GM18498 (cell line): Measurements from ENCODE around the gene NTN1.
"Not testable (repeated sequence)": the region's sequence is repeated elsewhere in the genome, so short reads cannot be mapped to it uniquely, and the experiment has no call there.

Experiments
- ATAC-seq: cut with Tn5 transposase; IDR thresholded peaks from one replicate; pipeline ENCODE4 v1.9.1; 2021; ENCODE audit warnings: mild to moderate bottlenecking, moderate library complexity; ENCODE audit not compliant: unreplicated experiment

The NTN1 gene

GRCh38 chr17:9151740-9152139, 130.4 kb downstream of the NTN1 start:
- not testable (repeated sequence) for ATAC-seq

- no peak for ATAC-seq
Measured at GRCh38 chr17:9158544-9159452, 137.5 kb downstream of the NTN1 start.

- no peak for ATAC-seq
Measured at GRCh38 chr17:9162275-9162985, 141.1 kb downstream of the NTN1 start.

GRCh38 chr17:9166788-9167187, 145.5 kb downstream of the NTN1 start:
- ATAC-seq = no peak

- ATAC-seq = no peak
Measured at GRCh38 chr17:9167379-9167778, 146.1 kb downstream of the NTN1 start.

GRCh38 chr17:9169116-9169515, 147.8 kb downstream of the NTN1 start:
- ATAC-seq = no peak

- ATAC-seq = no peak
Measured at GRCh38 chr17:9170336-9170735, 149.0 kb downstream of the NTN1 start.

GRCh38 chr17:9170853-9171252, 149.5 kb downstream of the NTN1 start:
- ATAC-seq = no peak

GRCh38 chr17:9173386-9173983, 152.2 kb downstream of the NTN1 start:
- no peak for ATAC-seq

GRCh38 chr17:9174312-9174711, 153.0 kb downstream of the NTN1 start:
- no peak for ATAC-seq

GRCh38 chr17:9174779-9175574, 153.7 kb downstream of the NTN1 start:
- no peak for ATAC-seq

- ATAC-seq = no peak
Measured at GRCh38 chr17:9175700-9176467, 154.6 kb downstream of the NTN1 start.

- no peak for ATAC-seq
Measured at GRCh38 chr17:9177212-9177611, 155.9 kb downstream of the NTN1 start.

- ATAC-seq = no peak
Measured at GRCh38 chr17:9178319-9178718, 157.0 kb downstream of the NTN1 start.

- ATAC-seq = no peak
Measured at GRCh38 chr17:9179602-9180001, 158.3 kb downstream of the NTN1 start.

- no peak for ATAC-seq
Measured at GRCh38 chr17:9181640-9182039, 160.3 kb downstream of the NTN1 start.

GRCh38 chr17:9183306-9183705, 162.0 kb downstream of the NTN1 start:
- no peak for ATAC-seq

GRCh38 chr17:9185142-9185541, 163.8 kb downstream of the NTN1 start:
- no peak for ATAC-seq

- ATAC-seq = no peak
Measured at GRCh38 chr17:9185688-9186284, 164.5 kb downstream of the NTN1 start.

GRCh38 chr17:9187828-9188227, 166.5 kb downstream of the NTN1 start:
- no peak for ATAC-seq
